Neuronal stem cell (in vitro differentiated cells): Measurements from ENCODE around the gene ACOT8.

Experiments
- DNase-seq: peaks from one replicate; pipeline ENCODE4 v3.0.0-alpha.2; 2013; ENCODE audit warnings: low spot score
- H2AFZ ChIP-seq: one replicate; pipeline ENCODE4 v1.6.1; 2013; ENCODE audit warnings: mild to moderate bottlenecking, low read length, inconsistent platforms
- H2AK5ac ChIP-seq: 2 replicates; pipeline ENCODE4 v1.6.1; 2013; ENCODE audit warnings: low read depth, mild to moderate bottlenecking, inconsistent platforms, low read length, moderate library complexity, mixed read lengths
- H2BK120ac ChIP-seq: 2 replicates; pipeline ENCODE4 v1.6.1; 2013; ENCODE audit warnings: low read depth, mild to moderate bottlenecking, inconsistent platforms, low read length, moderate library complexity, mixed read lengths
- H2BK12ac ChIP-seq: one replicate; pipeline ENCODE4 v1.6.1; 2013; ENCODE audit warnings: low read length, inconsistent platforms
- H2BK15ac ChIP-seq: 2 replicates; pipeline ENCODE4 v1.6.1; 2013; ENCODE audit warnings: mild to moderate bottlenecking, low read length, inconsistent platforms, mixed read lengths
- H2BK5ac ChIP-seq: one replicate; pipeline ENCODE4 v1.6.1; 2013; ENCODE audit warnings: inconsistent platforms, mild to moderate bottlenecking, low read length, moderate library complexity
- H3K14ac ChIP-seq: one replicate; pipeline ENCODE4 v1.6.1; 2013; ENCODE audit warnings: low read length, inconsistent platforms
- H3K18ac ChIP-seq: 2 replicates; pipeline ENCODE4 v1.6.1; 2013; ENCODE audit warnings: low read length, inconsistent platforms
- H3K23ac ChIP-seq: 2 replicates; pipeline ENCODE4 v1.6.1; 2013; ENCODE audit warnings: low read depth, mild to moderate bottlenecking, mixed read lengths, low read length, inconsistent platforms; ENCODE audit not compliant: poor library complexity
- H3K27ac ChIP-seq: replicated peaks from 3 replicates; pipeline ENCODE4 v1.5.1; 2013; ENCODE audit warnings: low read length, inconsistent platforms
- H3K27me3 ChIP-seq, 3 experiments: 2 replicates each; pipeline ENCODE4 v1.6.1; 2013; ENCODE audit warnings: low read length in 3 of 3, mild to moderate bottlenecking in 2 of 3, inconsistent platforms in 1 of 3, low read depth in 1 of 3, mixed read lengths in 1 of 3, moderate library complexity in 1 of 3; ENCODE audit not compliant: control insufficient read depth in 3 of 3, insufficient read depth in 3 of 3
- H3K36me3 ChIP-seq, 2 donors: replicated peaks in 1 of 2; 2 replicates each; pipeline ENCODE4 v1.6.1; 2013; ENCODE audit warnings: low read length in 2 of 2; ENCODE audit not compliant: control insufficient read depth in 2 of 2, insufficient read depth in 2 of 2
- H3K4ac ChIP-seq: 2 replicates; pipeline ENCODE4 v1.6.1; 2013; ENCODE audit warnings: inconsistent platforms, mild to moderate bottlenecking, low read length, moderate library complexity
- H3K4me1 ChIP-seq, 2 donors: 1 replicate in 1 of 2; 2 replicates in 1 of 2; pipeline ENCODE4 v1.6.1; 2013; ENCODE audit warnings: low read length in 2 of 2, low read depth in 1 of 2; ENCODE audit not compliant: control insufficient read depth in 2 of 2, insufficient read depth in 1 of 2
- H3K4me2 ChIP-seq: one replicate; pipeline ENCODE4 v1.6.1; 2013; ENCODE audit warnings: mild to moderate bottlenecking, low read length, inconsistent platforms; ENCODE audit not compliant: insufficient read depth, poor library complexity, severe bottlenecking
- H3K4me3 ChIP-seq, 2 donors: 2 replicates each; pipeline ENCODE4 v1.5.1; 2013; ENCODE audit warnings: low read length in 2 of 2, mild to moderate bottlenecking in 2 of 2, inconsistent platforms in 1 of 2, moderate library complexity in 1 of 2
- H3K79me1 ChIP-seq: one replicate; pipeline ENCODE4 v1.6.1; 2013; ENCODE audit warnings: low read depth, mild to moderate bottlenecking, inconsistent platforms, low read length, moderate library complexity
- H3K9ac ChIP-seq: one replicate; pipeline ENCODE4 v1.6.1; 2013; ENCODE audit warnings: mild to moderate bottlenecking, low read depth, low read length, inconsistent platforms; ENCODE audit not compliant: poor library complexity
- H3K9me3 ChIP-seq, 2 donors: replicated peaks in 1 of 2; 2 replicates each; pipeline versions ENCODE3 to v1.6.1; 2013; ENCODE audit warnings: low read length in 2 of 2, mild to moderate bottlenecking in 2 of 2, inconsistent platforms in 1 of 2, low read depth in 1 of 2, mixed read lengths in 1 of 2, moderate library complexity in 1 of 2; ENCODE audit not compliant: control insufficient read depth in 2 of 2, insufficient read depth in 1 of 2
- H4K8ac ChIP-seq: one replicate; pipeline ENCODE4 v1.6.1; 2013; ENCODE audit warnings: low read depth, mild to moderate bottlenecking, inconsistent platforms, low read length, moderate library complexity
- H4K91ac ChIP-seq: one replicate; pipeline ENCODE4 v1.6.1; 2013; ENCODE audit warnings: low read length, low read depth, mild to moderate bottlenecking, inconsistent platforms; ENCODE audit not compliant: poor library complexity
- WGBS, 2 donors: extraction: QIAGEN DNeasy Blood & Tissue Kit; methylation state at CpG; one replicate each; pipeline ENCODE4 v1.1.7; 2013; ENCODE audit warnings: missing lambda C conversion rate in 2 of 2, mixed read lengths in 1 of 2; ENCODE audit not compliant: insufficient read length in 2 of 2, insufficient replicate concordance in 1 of 2; ENCODE audit errors: extremely low coverage in 2 of 2; 5-methylcytosine and 5-hydroxymethylcytosine counted together

Gene ACOT8

DNA sequence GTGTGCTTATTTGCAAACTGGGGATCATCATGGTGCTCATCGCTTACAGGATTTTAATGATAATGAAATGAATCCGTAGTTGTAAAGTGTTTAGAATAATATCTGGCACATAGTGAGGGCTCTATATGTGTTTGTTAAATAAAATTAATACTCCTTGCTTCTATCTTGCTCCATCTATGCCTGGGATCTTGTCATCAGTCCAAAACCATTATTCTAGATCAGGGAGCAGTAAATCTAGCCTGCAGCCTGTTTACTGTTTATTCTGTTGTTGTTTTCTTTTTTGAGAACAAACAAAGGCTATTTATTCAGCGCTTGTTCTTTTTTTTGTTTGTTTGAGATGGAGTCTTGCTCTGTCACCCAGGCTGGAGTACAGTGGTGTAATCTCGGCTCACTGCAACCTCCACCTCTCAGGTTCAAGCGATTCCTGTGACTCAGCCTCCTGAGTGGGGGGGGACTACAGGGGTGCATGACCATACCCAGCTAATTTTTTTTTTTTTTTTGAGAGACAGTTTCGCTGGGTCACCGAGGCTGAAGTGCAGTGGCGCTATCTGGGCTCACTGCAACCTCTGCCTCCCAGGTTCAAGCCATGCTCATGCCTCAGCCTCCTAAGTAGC is 8.1 kb downstream of the ACOT8 start:
- H3K14ac ChIP-seq = no peak overlapping the region
- no peaks in the 10 kb centered on the region for H3K4me1 ChIP-seq
- no peak overlapping the region for H3K4ac ChIP-seq
- H2AFZ ChIP-seq = no peak overlapping the region
- H2BK120ac ChIP-seq = no peak overlapping the region
- DNase-seq = no peak
- no peaks in the 10 kb centered on the region for H3K9me3 ChIP-seq
- H3K23ac ChIP-seq = no peak overlapping the region
- no peaks in the 10 kb centered on the region for H3K79me1 ChIP-seq
- no peaks in the 10 kb centered on the region for H3K27me3 ChIP-seq
- H3K27ac ChIP-seq = no peak overlapping the region
- H3K4me3 ChIP-seq = no peak overlapping the region
- H3K18ac ChIP-seq = no peak overlapping the region
- H2BK15ac ChIP-seq = no peak overlapping the region
- no peak overlapping the region for H2BK12ac ChIP-seq
- H4K8ac ChIP-seq = no peak overlapping the region
- H2AK5ac ChIP-seq = no peak overlapping the region
- no CpG with 5 or more reads among the region's 8 CpGs for WGBS, 2 donors
- no peak overlapping the region for H3K9ac ChIP-seq
- no peak overlapping the region for H4K91ac ChIP-seq
- H3K36me3 ChIP-seq = peaks cover 5 to 49% of the 10 kb centered on the region in 2 donors
- no peak overlapping the region for H2BK5ac ChIP-seq
- no peak overlapping the region for H3K4me2 ChIP-seq

DNA sequence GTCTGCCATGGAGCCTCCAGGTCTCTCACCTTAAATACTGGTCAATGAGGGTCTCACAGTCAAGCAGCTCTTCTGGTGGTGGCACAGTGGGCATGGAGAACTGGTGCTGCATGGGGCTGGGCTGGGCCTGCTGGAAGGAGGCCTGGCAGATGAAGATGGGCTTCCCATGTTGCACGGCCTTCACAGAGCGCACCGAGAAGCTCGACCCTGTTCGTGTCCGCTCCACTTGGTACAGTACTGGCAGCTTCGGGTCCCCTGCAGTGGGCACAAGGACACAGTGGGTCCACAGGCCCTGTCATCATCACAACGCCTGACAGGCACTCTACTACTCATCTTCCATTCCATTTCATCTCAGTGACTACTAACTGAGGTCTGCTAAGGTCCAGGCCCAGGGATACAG is 8.8 kb downstream of the ACOT8 start:
- no peak overlapping the region for H3K4me2 ChIP-seq
- no peaks in the 10 kb centered on the region for H3K27me3 ChIP-seq
- WGBS, 2 donors = no CpG with 5 or more reads among the region's 8 CpGs
- H4K91ac ChIP-seq = no peak overlapping the region
- H4K8ac ChIP-seq = no peak overlapping the region
- H3K36me3 ChIP-seq = peaks cover 10 to 53% of the 10 kb centered on the region in 2 donors
- no peak overlapping the region for H3K23ac ChIP-seq
- H3K9me3 ChIP-seq = no peaks in the 10 kb centered on the region
- no peaks in the 10 kb centered on the region for H3K79me1 ChIP-seq
- no peak overlapping the region for H3K27ac ChIP-seq
- no peaks in the 10 kb centered on the region for H3K4me1 ChIP-seq
- no peak overlapping the region for H2AFZ ChIP-seq
- no peak overlapping the region for H2AK5ac ChIP-seq
- peak overlapping the region in 1 of 2 donors; percentile 49 for H3K4me3 ChIP-seq
- H2BK120ac ChIP-seq = no peak overlapping the region
- H3K4ac ChIP-seq = no peak overlapping the region
- H2BK12ac ChIP-seq = no peak overlapping the region
- no peak overlapping the region for H2BK15ac ChIP-seq
- H3K14ac ChIP-seq = no peak overlapping the region
- no peak for DNase-seq
- H3K18ac ChIP-seq = no peak overlapping the region
- H3K9ac ChIP-seq = no peak overlapping the region
- no peak overlapping the region for H2BK5ac ChIP-seq

DNA sequence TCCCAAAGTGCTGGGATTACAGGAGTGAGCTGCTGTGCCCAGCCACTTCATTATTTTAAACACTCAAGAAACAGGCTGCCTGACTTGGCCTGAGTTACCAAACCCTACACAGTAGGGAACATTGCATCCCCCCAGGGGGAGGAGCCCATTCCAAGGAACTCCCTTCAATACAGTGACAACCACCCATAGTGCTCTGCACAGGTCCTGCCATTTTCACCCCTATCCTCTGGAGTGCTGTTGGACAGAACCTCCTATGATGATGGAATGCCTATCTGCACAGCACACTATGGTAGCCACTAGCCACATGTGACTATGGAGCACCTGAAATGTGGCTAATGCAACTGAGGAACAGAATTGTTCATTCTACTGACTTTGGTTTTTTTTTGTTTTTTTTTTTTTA is 11.7 kb downstream of the ACOT8 start:
- no peak overlapping the region for H2BK120ac ChIP-seq
- no peak overlapping the region for H4K8ac ChIP-seq
- no peak overlapping the region for H2BK12ac ChIP-seq
- no peaks in the 10 kb centered on the region for H3K79me1 ChIP-seq
- DNase-seq = no peak
- no peak overlapping the region for H3K4me2 ChIP-seq
- H3K23ac ChIP-seq = no peak overlapping the region
- no peaks in the 10 kb centered on the region for H3K27me3 ChIP-seq
- no peak overlapping the region for H3K18ac ChIP-seq
- no peak overlapping the region for H2AK5ac ChIP-seq
- H3K9me3 ChIP-seq = no peaks in the 10 kb centered on the region
- no peaks in the 10 kb centered on the region for H3K4me1 ChIP-seq
- no peak overlapping the region for H2BK15ac ChIP-seq
- no peak overlapping the region for H3K14ac ChIP-seq
- H3K4me3 ChIP-seq = no peak overlapping the region
- no peak overlapping the region for H2BK5ac ChIP-seq
- H2AFZ ChIP-seq = no peak overlapping the region
- peaks cover 18 to 73% of the 10 kb centered on the region in 2 donors for H3K36me3 ChIP-seq
- no peak overlapping the region for H3K27ac ChIP-seq
- H3K9ac ChIP-seq = no peak overlapping the region
- H3K4ac ChIP-seq = no peak overlapping the region
- H4K91ac ChIP-seq = no peak overlapping the region

DNA sequence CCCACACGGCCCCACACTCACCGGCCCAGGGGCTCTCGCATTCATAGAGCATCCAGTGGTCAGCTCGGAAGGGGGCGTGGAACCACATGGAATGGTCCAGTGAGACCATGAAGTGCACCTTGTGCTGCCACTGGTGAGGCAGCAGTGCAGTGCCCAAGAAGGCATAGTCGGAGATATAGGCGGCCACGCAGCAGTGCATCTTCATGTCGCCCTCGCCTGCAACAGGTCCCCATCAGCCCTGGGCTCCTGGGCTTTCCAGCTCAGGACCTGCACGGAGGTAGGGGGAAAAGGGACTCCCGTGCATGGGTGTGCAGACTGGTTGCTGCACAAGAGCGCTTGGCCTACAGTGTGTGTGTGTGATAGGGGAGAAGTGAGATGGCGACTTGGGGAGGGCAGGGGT is 13.7 kb downstream of the ACOT8 start:
- DNase-seq = no peak

More for the DNA sequence above, 13.7 kb downstream of the ACOT8 start:
- Histone ChIP-seq H3K23ac (no peak overlapping the region), H3K14ac (no peak overlapping the region), H3K9ac (no peak overlapping the region), H3K18ac (no peak overlapping the region), H2BK12ac (no peak overlapping the region), H3K4ac (no peak overlapping the region), H4K8ac (no peak overlapping the region), H3K27me3 (no peaks in the 10 kb centered on the region), H2BK120ac (no peak overlapping the region), H2AFZ (no peak overlapping the region), H2BK15ac (no peak overlapping the region), H4K91ac (no peak overlapping the region), H3K4me3 (no peak overlapping the region), H3K9me3 (no peaks in the 10 kb centered on the region), H2AK5ac (no peak overlapping the region), H3K4me1 (no peaks in the 10 kb centered on the region), H2BK5ac (no peak overlapping the region), H3K4me2 (no peak overlapping the region), H3K36me3 (peaks cover 18 to 73% of the 10 kb centered on the region in 2 donors), H3K79me1 (no peaks in the 10 kb centered on the region), H3K27ac (no peak overlapping the region)
- WGBS, 2 donors = no CpG with 5 or more reads among the region's 14 CpGs
